Hepatic stellate cell (primary cell): ENCODE results near the gene APH1B.
"Not testable (repeated sequence)": the region's sequence is repeated elsewhere in the genome, so short reads cannot be mapped to it uniquely, and the experiment has no call there.

Source experiments
- DNase-seq: peaks from one replicate; pipeline ENCODE4 v3.0.0; 2011; ENCODE audit warnings: low spot score

Gene APH1B

DNA sequence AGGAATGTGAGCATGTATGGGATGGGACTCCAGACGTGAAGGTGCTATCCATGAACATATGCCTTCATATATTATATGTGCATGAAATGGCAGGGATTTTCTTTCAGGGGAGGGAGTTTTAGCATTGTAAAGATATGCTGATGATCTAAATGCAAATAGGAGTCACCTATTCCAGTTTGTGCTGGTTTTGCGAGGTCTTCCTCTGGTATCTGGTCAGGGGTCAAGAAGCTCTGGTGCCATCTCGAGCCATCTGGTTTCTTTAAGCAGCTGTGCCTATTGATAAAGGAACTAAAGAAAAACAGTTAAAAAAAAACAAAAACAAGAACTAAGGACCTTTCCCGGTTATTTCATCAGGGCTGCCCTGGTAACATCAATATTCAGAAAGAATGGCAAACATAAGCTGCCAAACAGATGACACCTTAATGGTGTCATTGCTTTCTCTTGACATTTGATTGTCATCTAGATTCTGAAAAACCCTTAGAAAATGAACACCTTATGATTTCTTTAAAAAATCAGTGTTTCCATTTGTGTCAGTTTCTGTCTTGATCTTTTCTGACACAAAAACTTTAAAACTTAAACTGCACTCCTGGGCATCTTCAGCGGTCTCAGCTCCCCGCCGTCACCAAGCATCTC lies 22.7 kb downstream of the APH1B start:
- DNase-seq: no peak

DNA sequence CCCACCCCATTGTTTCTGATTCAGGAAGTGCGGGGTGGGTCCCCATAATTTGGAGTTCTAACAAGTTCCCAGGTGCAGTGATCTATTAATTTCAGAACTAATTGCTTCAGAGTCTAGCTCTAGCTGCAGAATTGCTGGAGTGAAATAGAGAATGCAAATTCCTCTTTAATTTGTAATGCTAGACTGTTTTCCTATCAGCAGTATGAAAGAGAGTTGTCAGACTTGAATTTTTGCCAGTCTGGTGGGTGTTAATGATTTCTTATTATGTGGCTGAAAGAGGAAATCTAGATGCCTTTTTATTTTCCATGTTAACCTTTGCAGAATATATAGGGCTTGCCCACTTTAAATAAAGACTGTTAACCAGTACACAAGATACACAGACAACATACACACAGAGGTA lies 23.7 kb downstream of the APH1B start:
- no peak for DNase-seq

DNA sequence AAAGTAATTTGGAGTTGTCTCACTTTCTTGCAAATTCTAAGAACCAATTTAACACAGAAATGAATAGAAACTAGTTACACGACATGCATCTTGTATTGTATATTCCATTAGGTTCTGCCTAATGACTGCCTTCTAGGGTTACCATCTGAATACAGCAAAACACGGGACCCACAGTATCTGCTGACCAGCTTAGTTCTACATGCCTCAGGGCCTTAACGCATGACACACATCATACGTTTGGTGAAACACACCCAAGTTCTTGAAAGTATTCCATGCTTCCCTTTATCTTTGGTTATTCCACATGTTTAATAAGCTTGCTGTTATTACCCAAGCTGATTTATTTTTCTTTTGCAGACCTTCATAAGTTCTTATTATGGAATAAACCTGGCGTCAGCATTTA lies 27.9 kb downstream of the APH1B start:
- no peak for DNase-seq

DNA sequence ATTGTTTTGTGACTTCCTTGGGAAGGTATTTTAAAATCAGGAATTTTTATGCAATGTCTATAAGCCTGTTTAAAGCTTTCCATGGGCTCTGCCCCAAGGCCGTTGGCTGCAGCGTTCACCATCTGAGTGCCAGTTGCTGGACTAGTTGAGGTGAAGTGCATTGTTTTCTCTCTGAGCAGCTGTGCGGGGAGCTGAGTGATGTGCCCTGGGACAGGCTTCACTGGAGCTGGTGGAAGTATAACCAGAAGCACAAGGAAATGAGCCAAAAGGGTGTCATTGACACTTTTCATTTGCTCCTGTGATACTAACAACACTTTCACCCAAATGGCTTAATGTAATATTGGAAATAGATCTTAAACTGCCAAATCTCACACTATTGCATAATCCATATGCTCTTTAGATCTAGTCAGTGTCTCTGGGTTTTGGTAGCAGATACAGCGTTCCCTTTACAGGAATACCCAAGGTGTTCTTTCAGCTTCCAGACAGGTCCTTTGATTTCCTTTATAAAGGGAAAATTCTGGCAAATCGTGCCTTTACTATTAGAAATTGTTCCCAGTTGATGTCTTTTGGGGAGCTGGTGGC lies 29.2 kb downstream of the APH1B start:
- no peak for DNase-seq

DNA sequence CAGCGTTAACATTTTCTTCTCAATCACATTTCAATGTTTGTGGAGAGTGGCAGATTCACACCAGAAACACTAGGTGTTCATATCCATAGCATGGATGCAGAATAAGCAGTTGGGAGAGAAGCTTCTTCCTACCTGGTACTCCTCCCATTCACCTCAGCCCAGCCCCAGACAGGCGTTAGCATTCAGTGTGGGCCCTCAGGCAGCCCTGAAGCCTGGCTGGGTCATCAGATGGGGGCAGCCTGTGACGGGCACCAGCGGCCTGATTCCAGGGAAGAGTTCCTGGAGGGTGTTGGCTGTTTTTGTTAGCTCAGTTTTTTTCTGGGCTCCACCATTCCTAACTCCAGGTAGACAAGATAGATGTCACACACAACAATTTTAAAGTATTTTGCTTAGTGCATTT lies 31.1 kb downstream of the APH1B start:
- no peak for DNase-seq

DNA sequence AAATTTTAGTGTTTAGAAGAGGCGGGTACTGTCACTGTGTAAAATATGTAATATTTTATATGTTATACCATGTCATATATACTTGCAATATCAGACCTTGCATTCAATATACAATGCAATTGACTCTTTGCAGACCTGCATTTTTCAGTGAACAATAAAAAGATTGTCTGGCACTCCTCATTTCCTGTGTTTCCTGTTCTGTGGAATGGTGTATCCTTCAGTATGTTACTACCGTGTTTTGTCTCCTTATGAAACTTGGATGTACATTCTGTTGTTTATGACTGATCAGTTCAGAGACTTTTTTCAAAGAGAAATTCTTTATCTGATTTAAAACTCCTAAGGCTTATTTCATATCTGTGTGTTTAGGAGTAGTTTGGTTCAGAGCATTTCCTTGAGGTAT lies 31.5 kb downstream of the APH1B start:
- no peak for DNase-seq

DNA sequence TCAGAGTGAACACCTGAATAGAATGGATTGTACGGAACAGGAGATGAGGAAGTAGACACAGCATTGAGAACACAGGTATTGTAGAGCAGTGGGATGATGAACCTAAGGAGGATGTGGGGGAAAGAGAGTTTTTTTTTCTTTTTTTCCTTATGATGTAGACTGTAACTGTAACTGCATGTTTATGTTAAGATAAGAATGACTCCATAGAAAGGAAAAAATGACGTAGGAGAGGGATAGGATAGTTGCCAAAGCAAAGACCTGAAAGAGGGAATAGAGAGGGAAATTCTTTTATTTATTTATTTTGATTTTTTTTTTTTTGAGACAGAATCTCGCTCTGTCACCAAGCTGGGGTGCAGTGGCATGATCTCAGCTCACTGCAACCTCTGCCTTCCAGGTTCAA lies 33.2 kb downstream of the APH1B start:
- DNase-seq: no peak

DNA sequence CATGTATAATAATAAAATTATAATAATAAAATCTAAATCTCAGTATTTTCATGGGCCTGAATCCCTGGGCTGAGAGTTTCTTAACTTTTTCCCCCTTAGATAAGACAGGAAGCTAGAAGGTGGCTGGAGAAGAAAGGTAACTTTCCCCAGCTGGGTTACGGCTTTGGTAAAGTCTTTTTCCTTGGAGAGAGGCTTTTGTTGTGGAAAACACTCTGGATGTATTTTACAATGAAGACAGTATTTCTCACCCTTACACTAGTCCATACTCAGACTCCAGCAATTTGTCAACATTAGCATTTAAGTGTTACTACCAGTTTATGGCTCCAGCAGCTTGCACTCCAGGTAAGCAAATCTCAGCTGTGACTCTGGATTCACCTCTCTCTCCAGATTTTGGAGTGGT lies 34.9 kb downstream of the APH1B start:
- DNase-seq: no peak

DNA sequence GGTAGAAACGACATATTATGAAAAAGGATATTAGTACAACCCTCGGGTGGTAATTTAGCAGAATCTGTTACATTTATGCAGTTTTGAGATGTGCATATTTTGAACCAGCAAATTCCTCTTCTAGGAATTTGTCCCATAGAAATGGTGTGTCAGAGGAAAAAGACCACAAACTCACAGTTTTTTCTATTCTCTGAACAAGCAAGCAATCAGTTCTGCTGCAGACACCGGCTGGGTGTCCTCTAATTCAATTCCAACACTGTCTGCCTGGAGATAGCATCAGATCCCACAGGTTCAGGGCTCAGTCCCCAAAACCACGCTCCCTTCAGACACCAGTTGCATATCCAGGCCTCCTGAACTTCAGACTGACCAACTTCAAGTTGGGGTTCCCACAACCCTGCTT lies 36.4 kb downstream of the APH1B start:
- DNase-seq: no peak

DNA sequence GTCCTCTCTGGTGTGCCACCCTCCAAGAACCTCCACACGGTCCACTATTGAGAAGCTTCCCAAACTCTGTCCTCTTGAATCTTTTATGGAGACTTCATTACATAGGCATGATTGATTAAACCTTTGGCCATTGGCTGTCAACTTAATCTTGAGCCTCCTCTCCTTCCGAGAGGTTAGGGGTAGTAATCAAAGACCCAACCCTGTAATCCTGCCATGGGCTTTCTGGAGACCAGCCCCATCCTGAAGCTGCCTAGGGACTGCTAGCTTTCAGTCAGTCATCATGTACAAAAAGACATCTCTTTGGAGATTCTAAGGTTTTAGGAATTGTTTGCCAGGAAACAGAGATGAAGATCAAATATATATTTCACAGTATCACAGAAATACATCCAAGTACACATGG lies 37.0 kb downstream of the APH1B start:
- DNase-seq: no peak

DNA sequence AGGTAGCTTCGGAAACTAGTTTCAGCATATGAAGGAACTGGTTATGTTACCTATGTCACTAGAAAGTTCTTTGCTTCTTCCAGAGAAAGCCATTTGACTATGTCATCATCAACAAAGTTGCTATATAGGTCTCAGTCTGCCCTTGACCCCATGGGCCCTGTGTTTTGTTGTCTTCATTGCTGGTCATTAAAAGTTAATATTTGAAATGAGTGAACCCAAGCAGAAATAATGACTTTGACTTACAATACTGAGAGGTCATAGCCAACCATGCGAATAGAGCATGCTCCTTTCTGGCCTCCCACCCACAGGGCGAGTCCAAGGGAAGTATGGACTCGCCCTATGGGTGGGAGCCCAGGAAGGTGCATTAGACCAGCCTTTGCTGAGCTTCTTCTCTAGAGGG lies 40.9 kb downstream of the APH1B start:
- DNase-seq: no peak

DNA sequence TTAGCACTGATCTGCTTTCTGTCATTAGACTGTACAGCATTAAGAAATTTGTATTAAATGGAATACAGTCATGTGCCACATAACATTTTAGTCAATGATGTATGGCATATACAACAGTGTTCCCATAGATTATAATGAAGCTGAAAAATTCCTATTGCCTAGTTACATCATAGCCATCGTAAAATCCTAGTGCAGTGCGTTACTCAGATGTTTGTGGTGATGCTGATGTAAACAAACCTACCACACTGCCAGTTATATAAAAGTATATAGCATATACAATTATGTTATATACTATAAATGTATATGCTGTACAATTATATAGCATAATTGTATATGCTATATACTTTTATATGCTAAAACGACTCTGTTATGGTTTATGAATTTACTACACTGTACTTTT lies 41.7 kb downstream of the APH1B start:
- DNase-seq: no peak

DNA sequence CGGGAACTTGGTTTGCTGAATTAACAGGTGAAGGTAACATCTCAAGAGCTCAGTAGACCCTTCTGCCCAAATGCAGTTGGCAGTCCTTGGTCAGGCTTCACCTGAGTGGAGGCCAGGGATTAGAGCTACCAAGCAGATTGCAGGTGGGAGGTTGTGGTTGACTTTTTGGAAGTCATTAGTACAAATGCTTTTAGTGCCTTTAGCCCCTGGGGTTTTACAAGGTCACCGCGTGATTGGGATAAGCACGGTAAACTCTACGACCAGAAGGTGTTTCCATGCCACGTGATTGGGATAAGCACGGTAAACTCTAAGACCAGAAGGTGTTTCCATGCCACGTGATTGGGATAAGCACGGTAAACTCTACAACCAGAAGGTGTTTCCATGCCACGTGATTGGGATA lies 43.0 kb downstream of the APH1B start:
- DNase-seq: not testable (repeated sequence)

DNA sequence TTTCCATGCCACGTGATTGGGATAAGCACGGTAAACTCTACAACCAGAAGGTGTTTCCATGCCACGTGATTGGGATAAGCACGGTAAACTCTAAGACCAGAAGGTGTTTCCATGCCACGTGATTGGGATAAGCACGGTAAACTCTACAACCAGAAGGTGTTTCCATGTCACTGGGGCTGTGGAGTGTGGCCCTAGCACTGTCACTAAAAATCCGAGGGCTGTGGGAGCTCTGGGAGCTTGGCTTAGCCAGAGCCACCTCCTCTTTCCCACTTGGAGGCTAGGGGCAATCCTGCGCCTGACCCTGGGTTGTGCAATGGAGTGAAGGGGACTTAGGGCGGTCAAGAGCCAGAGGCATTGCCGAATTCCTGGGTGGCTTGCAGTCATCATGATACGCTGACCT lies 43.6 kb downstream of the APH1B start:
- DNase-seq: not testable (repeated sequence)

DNA sequence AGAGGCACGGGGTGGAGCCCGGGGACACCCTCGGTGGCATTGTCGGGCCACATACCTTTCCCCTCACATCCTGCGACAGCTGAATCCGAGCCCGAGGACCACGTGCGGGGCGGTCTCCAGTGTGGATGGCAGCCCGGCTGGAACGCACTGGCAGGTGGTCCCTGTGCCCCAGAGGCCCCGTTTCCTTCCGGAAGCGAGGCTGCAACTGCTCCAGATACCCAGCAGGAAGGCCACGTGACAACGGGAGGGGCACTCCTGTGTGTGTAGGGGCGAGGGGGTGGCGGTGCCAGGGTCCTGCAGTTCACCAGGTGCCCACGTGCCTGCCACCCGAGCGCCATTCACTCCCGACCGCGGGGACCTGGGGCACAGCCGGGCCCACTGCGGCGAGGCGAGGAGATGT lies 44.1 kb downstream of the APH1B start:
- DNase-seq: no peak

DNA sequence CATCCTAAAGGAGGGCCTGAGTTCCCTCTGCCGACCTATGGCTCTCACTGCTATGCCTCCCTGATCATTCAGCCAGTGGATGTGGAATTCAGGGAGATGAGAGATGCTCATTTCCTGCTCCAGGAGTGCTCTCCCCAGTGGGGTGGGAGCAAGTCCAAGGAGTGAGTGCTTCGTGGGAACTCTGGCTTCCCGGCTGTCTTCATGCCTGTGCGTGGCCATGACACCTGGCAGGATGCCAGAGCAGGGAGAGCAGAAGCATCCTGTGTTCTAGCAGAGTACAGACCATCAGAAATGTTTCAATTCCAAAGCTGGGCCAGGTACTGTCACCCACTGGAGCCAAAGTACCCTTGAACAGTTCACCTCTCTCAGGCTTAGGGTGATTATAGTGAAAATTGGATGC lies 45.1 kb downstream of the APH1B start:
- DNase-seq: no peak

DNA sequence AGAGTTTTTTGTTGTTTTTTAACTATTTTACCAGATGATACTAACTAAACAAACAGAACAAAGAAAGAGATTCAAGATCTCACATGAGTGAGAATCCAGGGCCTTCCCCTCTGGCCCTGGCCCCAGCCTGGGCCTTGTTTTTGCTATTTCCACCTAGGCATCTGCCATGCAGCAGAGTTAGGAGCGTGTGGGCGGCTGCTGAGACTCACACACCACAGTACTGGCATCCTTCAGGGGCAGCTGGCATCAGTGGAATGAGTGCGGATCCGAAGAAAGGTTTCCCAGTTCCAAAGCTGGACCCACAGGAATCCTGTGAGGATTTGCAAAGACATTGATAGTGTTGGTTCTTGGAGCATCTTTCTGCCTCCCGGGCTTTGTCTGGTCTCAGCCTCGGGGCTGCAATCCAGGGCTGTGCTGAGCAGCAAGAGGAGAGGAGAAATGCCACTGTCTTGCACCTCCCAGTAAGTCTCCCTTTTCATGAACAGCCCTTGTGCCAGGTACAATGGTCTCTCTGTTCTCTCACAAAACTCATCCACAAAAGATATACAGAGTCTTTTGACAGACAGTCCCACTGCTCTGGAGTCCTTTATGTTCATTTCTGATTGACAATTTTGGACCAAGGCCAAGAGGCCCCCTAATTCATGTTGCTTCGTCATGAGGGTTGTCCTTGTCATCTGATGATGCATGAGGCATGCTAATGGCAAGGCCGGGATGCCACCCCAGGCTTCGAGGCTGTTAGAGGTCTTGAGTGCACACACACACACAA lies 46.6 kb downstream of the APH1B start:
- DNase-seq: no peak

DNA sequence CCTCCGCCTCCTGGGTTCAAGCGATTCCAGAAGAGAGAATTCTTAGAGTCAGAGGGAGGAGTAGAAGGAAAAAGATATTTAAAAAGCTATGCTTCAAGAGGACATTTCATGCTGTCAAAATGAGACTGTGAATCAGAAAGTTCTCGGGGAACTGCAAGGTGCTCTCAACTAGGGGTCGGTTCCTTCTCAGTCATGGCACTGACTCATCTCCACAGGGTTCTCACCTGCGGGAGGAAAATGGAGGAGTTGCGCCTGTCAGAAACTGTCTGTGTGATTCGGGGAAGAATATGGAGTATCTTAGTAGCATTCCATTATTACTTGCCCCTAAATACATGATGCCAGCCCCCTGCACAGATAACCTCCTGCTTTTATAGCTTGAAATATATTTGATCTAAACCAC lies 47.4 kb downstream of the APH1B start:
- no peak for DNase-seq

DNA sequence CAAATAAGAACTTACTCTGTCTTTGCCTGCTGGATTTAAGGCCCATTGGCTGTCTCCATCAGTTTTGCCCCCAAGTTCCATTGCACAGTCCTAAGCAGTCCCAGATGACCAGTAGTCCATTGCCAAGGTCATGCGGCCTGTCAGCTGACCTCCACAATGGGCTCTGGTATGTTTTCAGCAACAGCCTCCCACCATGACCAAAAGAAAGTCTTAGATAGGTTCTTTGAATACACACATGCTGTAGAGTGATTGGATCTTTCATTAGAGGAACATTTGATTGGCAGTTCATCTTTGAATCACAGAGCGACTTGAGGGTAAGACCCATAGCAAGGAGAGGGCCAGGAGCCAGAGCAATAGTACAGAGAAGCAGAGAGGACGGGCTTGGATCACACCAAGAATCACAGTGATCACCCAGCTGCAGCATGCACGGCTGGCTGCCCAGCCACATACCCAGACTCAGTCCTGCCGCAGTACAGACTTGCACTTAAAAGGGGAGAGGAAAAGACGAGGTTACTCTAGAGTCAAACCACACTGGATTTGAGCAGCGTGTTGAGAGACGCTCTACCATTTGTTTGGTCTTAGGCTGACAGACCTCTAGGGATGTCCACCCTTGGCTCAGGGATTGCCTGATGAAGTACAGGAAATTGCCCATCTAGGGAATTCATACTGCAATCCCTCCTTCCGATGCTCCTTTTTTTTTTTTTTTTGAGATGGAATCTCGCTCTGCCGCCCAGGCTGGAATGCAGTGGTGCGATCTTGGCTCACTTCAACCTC lies 50.4 kb downstream of the APH1B start:
- DNase-seq: no peak

DNA sequence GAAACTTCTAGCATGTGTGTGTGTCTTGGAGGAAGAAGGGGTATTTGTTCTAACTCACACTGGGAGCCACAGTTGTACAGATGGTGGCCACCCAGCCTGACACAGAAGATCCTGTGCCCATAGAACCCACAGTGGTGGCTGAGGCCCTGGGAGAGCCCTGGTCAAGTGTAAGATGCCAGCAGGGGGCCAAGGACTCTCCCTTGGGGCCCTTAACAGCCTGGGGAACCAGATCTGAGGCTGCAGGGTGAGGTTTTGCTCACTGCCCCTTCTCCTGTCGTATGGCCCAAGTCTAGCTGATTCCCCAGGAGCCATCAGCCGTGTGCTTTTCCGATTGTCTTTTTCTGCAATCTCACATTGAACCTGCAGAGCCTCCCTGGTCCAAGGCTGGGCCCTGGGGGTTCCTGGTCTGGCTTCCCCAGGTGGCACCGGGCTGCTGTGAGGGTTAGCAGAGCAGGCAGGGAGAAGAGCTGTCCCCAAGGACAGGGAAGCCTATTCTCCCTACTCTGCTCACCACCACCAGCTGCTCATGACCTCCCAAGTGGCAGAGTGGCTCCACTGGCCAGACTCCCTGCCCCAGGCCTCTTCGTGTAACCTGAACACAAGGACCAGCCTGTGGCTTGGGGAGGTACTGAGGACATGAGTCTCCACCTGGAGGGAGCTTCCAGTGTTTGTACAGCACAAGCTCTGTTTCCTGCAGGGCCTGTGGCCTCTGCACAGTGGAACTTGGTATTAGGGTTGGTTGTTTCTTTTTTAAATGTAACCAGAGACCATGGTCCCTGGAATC lies 52.4 kb downstream of the APH1B start:
- DNase-seq: no peak

DNA sequence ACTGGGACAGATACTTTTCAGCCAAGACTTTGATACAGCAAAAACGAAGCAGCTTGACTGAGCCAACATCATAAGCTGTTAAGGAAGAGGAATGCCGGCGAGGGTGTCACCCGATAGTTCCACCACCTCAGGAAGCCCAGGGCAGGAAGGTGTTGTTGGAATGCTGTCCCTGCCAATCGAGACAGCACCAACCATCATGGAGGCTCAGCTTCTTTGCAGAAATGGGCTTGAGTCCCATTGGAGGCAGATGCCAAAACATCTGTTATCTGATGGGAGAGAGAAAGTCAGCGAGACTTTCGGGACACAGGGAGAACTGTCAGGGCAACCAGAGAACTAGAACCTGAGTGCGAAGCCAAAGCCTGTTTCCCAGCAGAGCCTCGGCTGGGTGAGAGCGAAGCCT lies 53.5 kb downstream of the APH1B start:
- DNase-seq: no peak

DNA sequence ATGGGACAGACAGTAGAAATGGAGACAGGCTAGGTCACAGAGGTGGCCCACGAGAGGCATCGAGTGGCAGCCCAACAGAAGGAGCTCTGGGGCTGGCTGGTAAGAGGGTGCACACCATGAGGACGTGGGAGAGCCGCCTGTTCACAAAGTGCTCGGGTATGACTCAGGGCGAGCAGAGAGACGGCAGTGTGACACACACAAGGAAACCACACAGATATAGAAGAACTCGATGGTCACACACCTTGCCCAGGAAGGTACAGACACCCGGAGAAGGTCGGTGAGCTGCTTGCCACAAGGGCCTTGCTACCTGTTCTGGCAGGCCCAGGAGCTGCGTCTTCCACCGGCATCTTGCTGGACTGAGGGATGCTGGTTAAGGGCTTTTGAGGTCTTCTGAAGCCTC lies 54.1 kb downstream of the APH1B start:
- DNase-seq: no peak
